HepG2 (cell line): ENCODE measurements around the gene DIPK1A. TPM values are rescaled to one million over a fixed set of nuclear protein-coding genes. Genes with fewer than 3 reads are reported as not detected.

ENCODE experiments used
- ASH2L ChIP-seq: fragments of 300-600, 200-600 bp; sonication (generic); IDR thresholded peaks from 2 replicates; pipeline ENCODE4 v1.7.0; 2017; ENCODE audit warnings: low read depth, mild to moderate bottlenecking, moderate library complexity, mixed read lengths, low read length; ENCODE audit not compliant: insufficient read length
- ATRX ChIP-seq: sonication (generic); formaldehyde crosslinking; IDR thresholded peaks from 2 replicates; pipeline ENCODE4 v1.4.0; 2020; ENCODE audit warnings: missing genetic modification reagents, borderline replicate concordance
- BHLHE40 ChIP-seq: IDR thresholded peaks from 2 replicates; pipeline ENCODE4 v1.6.1; 2011; ENCODE audit warnings: low read length, improper control_type of control experiment
- ELF3 ChIP-seq: IDR thresholded peaks from 2 replicates; pipeline ENCODE4 v1.6.1; 2016; ENCODE audit warnings: missing genetic modification reagents, missing compliant biosample characterization
- EZH2 ChIP-seq: conservative IDR thresholded peaks from 2 replicates; pipeline ENCODE4 v1.6.1; 2012; ENCODE audit warnings: mild to moderate bottlenecking, low read depth, low read length, moderate library complexity
- FOXK1 ChIP-seq: sonication (generic); formaldehyde crosslinking; IDR thresholded peaks from 2 replicates; pipeline ENCODE4 v1.4.0; 2020; ENCODE audit warnings: low read depth, missing genetic modification reagents, borderline replicate concordance
- FOXK2 ChIP-seq: fragments of 450-650 bp; IDR thresholded peaks from 2 replicates; pipeline ENCODE4 v1.6.1; 2016
- FOXO4 ChIP-seq: sonication (generic); formaldehyde crosslinking; conservative IDR thresholded peaks from 2 replicates; pipeline ENCODE4 v1.8.1; 2023; ENCODE audit warnings: missing genetic modification reagents
- HMG20B ChIP-seq: conservative IDR thresholded peaks from 2 replicates; pipeline ENCODE4 v1.6.1; 2016; ENCODE audit warnings: missing genetic modification reagents, missing compliant biosample characterization
- HOMEZ ChIP-seq: IDR thresholded peaks from 2 replicates; pipeline ENCODE4 v1.6.1; 2016; ENCODE audit warnings: low read depth
- KAT8 ChIP-seq: IDR thresholded peaks from 2 replicates; pipeline ENCODE4 v1.6.1; 2016; ENCODE audit warnings: missing genetic modification reagents, missing compliant biosample characterization
- KDM3A ChIP-seq: IDR thresholded peaks from 2 replicates; pipeline ENCODE4 v1.6.1; 2018; ENCODE audit warnings: low read depth, missing compliant biosample characterization
- MAFF ChIP-seq: IDR thresholded peaks from 2 replicates; pipeline ENCODE4 v1.6.1; 2011; ENCODE audit warnings: low read depth, low read length, improper control_type of control experiment
- NR2F1 ChIP-seq, 2 experiments: fragments of 450-650 bp in 1 of 2; formaldehyde crosslinking in 1 of 2; IDR thresholded peaks; 2 replicates each; pipeline versions ENCODE4 v1.5.0 to v1.6.1; 2016 to 2020; ENCODE audit warnings: mild to moderate bottlenecking in 1 of 2, missing compliant biosample characterization in 1 of 2, missing genetic modification reagents in 1 of 2, moderate library complexity in 1 of 2
- SMAD9 ChIP-seq: sonication (generic); formaldehyde crosslinking; IDR thresholded peaks from 2 replicates; pipeline ENCODE4 v1.5.1; 2020; ENCODE audit warnings: mild to moderate bottlenecking, missing genetic modification reagents
- SMC3 ChIP-seq: IDR thresholded peaks from 2 replicates; pipeline ENCODE4 v1.6.1; 2011; ENCODE audit warnings: low read length, improper control_type of control experiment
- SOX5 ChIP-seq: IDR thresholded peaks from 2 replicates; pipeline ENCODE4 v1.6.1; 2016; ENCODE audit warnings: borderline replicate concordance
- SP5 ChIP-seq: IDR thresholded peaks from 2 replicates; pipeline ENCODE4 v1.6.1; 2016; ENCODE audit warnings: low read depth, borderline replicate concordance
- TAF1 ChIP-seq: sonication (generic); formaldehyde crosslinking; IDR thresholded peaks from 2 replicates; pipeline ENCODE4 v1.4.0; 2020; ENCODE audit warnings: missing genetic modification reagents
- TCF7 ChIP-seq: sonication (generic); IDR thresholded peaks from 2 replicates; pipeline ENCODE4 v1.6.1; 2016; ENCODE audit warnings: antibody characterized with exemption, low read depth
- TCF7L2 ChIP-seq: IDR thresholded peaks from 2 replicates; pipeline ENCODE4 v1.6.1; 2011; ENCODE audit warnings: mild to moderate bottlenecking, low read depth, low read length, moderate library complexity
- THAP11 ChIP-seq: IDR thresholded peaks from 2 replicates; pipeline ENCODE4 v1.6.1; 2016; ENCODE audit warnings: missing biosample characterization, missing genetic modification reagents
- ZNF335 ChIP-seq: sonication (generic); formaldehyde crosslinking; IDR thresholded peaks from 2 replicates; pipeline ENCODE4 v1.4.0; 2020; ENCODE audit warnings: missing genetic modification reagents
- ZNF512 ChIP-seq: sonication (generic); formaldehyde crosslinking; IDR thresholded peaks from 2 replicates; pipeline ENCODE4 v1.4.0; 2020; ENCODE audit warnings: mild to moderate bottlenecking, missing genetic modification reagents
- ZNF562 ChIP-seq: sonication (generic); formaldehyde crosslinking; IDR thresholded peaks from 2 replicates; pipeline ENCODE4 v1.8.0; 2022; ENCODE audit warnings: missing genetic modification reagents, borderline replicate concordance
- ZNF619 ChIP-seq: sonication (generic); formaldehyde crosslinking; IDR thresholded peaks from 2 replicates; pipeline ENCODE4 v1.4.0; 2020; ENCODE audit warnings: mild to moderate bottlenecking, missing genetic modification reagents
- ZNF660 ChIP-seq: sonication (generic); formaldehyde crosslinking; IDR thresholded peaks from 2 replicates; pipeline ENCODE4 v1.5.1; 2020; ENCODE audit warnings: mild to moderate bottlenecking, low read depth, missing genetic modification reagents, borderline replicate concordance
- ZNF792 ChIP-seq: IDR thresholded peaks from 2 replicates; pipeline ENCODE4 v1.6.1; 2016
- polyA plus RNA-seq, 8 experiments: library from polyadenylated mRNA; depleted of rRNA in 3 of 8; stranded (reverse) in 7 of 8; unstranded in 1 of 8; fragments of >200 nt; fragmentation: Illumina TruSeq in 4 of 8; extraction: Trizol in 4 of 8; gene quantifications; 2 replicates each; pipeline versions ENCODE4 v1.2.1 to v1.2.3, GENCODE V29; 2011 to 2016; ENCODE audit warnings: low read depth in 4 of 8, missing spikeins in 1 of 8, mixed read lengths in 1 of 8; ENCODE audit not compliant: insufficient read depth in 1 of 8
- total RNA-seq, 5 experiments: library from RNA; depleted of rRNA; stranded (reverse); fragments of >200 nt; fragmentation: Illumina TruSeq; extraction: Trizol; gene quantifications; 2 replicates each; pipeline ENCODE4 v1.2.3, GENCODE V29; 2016; ENCODE audit warnings: low read depth in 1 of 5
- TF ChIP-seq, protein P1 (sequence below): IDR thresholded peaks from 2 replicates; pipeline ENCODE4 v1.6.1; 2016; ENCODE audit warnings: low read depth, borderline replicate concordance

The DIPK1A gene
- total and polyA plus RNA-seq, 2 of the 13 experiments (the other 11 are each of a cell fraction or from before 2014, with no cell fraction given), result 8.4 TPM

GRCh38 chr1:92951141-92951582, 10.1 kb downstream of the DIPK1A start (continued):
- TF ChIP-seq TCF7L2 (peak; percentile 88), ZNF335 (CRISPR knock-in tag) (no peak), BHLHE40 (peak; percentile 46; the same call in 1 of the 2 replicates), ZNF619 (CRISPR knock-in tag) (no peak), ZNF660 (CRISPR knock-in tag) (no peak), ATRX (no peak), EZH2 (no peak), ASH2L (peak; percentile 96), ZNF562 (no peak), MAFF (peak; percentile 54; the same call in 1 of the 2 replicates), FOXK1 (peak; percentile 85; the same call in 1 of the 2 replicates), SP5 (CRISPR knock-in tag) (peak; percentile 98), TCF7 (peak; percentile 96), KDM3A (CRISPR knock-in tag) (0 out of 2 replicates have a peak, but pooled peaks have one; percentile 53), HOMEZ (CRISPR knock-in tag) (peak; percentile 84; the same call in 1 of the 2 replicates), HMG20B (CRISPR knock-in tag) (no peak; the same call in 1 of the 2 replicates), TAF1 (0 out of 2 replicates have a peak, but pooled peaks have one; percentile 24), FOXK2 (peak; percentile 63; the same call in 1 of the 2 replicates), SMC3 (peak; percentile 50; the same call in 1 of the 2 replicates), ZNF512 (CRISPR knock-in tag) (no peak), KAT8 (CRISPR knock-in tag) (peak; percentile 79), SOX5 (CRISPR knock-in tag) (peak; percentile 99), ZNF792 (CRISPR knock-in tag) (0 out of 2 replicates have a peak, but pooled peaks have one; percentile 54), ELF3 (CRISPR knock-in tag) (peak; percentile 81; the same call in 1 of the 2 replicates), NR2F1 (CRISPR knock-in tag; IDR thresholded peaks at IDR 0.05) (peak in 1 of 2 experiments; percentile 57; a peak in 1 of 4 replicates), SMAD9 (CRISPR knock-in tag) (no peak), THAP11 (CRISPR knock-in tag) (peak; percentile 55), FOXO4 (CRISPR knock-in tag) (no peak)
- TF ChIP-seq, protein P1, sequence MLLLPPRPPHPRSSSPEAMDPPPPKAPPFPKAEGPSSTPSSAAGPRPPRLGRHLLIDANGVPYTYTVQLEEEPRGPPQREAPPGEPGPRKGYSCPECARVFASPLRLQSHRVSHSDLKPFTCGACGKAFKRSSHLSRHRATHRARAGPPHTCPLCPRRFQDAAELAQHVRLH (CRISPR knock-in tag), result peak; percentile 75; the same call in 1 of the 2 replicates
